HEK293 (cell line): ENCODE results near the gene ST7.

ENCODE experiments used
- TF ChIP-seq, protein P1 (sequence below): fragments of 450-650 bp; formaldehyde crosslinking; IDR thresholded peaks from 2 replicates; pipeline ENCODE4 v1.5.1; 2016; ENCODE audit warnings: missing biosample characterization, missing genetic modification characterization
- TF ChIP-seq, protein P2 (sequence below): fragments of 450-650 bp; formaldehyde crosslinking; conservative IDR thresholded peaks from 2 replicates; pipeline ENCODE4 v1.5.1; 2016; ENCODE audit warnings: low read depth, missing biosample characterization, missing genetic modification characterization
- TF ChIP-seq, protein P3 (sequence below): fragments of 450-650 bp; formaldehyde crosslinking; IDR thresholded peaks from 2 replicates; pipeline ENCODE4 v1.5.1; 2016; ENCODE audit warnings: missing biosample characterization, missing genetic modification characterization
- TF ChIP-seq, protein P4 (sequence below): fragments of 450-650 bp; formaldehyde crosslinking; IDR thresholded peaks from 2 replicates; pipeline ENCODE4 v1.5.1; 2016; ENCODE audit warnings: missing biosample characterization, missing genetic modification characterization, low read depth

DNA sequence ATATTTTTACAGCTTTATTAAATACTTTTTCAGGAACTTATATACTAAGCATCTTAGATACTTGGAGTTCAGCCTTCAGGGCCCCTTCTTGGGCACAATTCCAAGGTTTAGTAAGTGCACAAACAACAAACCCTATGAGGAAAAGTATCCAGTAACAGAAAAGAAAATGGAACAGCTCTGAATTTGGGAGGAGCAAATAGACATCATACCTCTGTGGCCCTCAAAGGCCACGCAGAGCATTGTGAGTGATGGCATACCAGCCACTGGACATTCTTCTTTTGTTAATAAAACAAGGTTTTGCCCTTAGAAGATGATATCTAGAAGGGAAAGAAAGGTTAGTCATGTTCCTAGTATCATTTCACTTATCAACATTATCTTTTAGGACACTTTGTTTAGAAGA, 46.0 kb downstream of the ST7 start:
- TF ChIP-seq, protein P1, sequence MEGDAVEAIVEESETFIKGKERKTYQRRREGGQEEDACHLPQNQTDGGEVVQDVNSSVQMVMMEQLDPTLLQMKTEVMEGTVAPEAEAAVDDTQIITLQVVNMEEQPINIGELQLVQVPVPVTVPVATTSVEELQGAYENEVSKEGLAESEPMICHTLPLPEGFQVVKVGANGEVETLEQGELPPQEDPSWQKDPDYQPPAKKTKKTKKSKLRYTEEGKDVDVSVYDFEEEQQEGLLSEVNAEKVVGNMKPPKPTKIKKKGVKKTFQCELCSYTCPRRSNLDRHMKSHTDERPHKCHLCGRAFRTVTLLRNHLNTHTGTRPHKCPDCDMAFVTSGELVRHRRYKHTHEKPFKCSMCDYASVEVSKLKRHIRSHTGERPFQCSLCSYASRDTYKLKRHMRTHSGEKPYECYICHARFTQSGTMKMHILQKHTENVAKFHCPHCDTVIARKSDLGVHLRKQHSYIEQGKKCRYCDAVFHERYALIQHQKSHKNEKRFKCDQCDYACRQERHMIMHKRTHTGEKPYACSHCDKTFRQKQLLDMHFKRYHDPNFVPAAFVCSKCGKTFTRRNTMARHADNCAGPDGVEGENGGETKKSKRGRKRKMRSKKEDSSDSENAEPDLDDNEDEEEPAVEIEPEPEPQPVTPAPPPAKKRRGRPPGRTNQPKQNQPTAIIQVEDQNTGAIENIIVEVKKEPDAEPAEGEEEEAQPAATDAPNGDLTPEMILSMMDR (tag by site-specific recombination), result no peak
- TF ChIP-seq, protein P2, sequence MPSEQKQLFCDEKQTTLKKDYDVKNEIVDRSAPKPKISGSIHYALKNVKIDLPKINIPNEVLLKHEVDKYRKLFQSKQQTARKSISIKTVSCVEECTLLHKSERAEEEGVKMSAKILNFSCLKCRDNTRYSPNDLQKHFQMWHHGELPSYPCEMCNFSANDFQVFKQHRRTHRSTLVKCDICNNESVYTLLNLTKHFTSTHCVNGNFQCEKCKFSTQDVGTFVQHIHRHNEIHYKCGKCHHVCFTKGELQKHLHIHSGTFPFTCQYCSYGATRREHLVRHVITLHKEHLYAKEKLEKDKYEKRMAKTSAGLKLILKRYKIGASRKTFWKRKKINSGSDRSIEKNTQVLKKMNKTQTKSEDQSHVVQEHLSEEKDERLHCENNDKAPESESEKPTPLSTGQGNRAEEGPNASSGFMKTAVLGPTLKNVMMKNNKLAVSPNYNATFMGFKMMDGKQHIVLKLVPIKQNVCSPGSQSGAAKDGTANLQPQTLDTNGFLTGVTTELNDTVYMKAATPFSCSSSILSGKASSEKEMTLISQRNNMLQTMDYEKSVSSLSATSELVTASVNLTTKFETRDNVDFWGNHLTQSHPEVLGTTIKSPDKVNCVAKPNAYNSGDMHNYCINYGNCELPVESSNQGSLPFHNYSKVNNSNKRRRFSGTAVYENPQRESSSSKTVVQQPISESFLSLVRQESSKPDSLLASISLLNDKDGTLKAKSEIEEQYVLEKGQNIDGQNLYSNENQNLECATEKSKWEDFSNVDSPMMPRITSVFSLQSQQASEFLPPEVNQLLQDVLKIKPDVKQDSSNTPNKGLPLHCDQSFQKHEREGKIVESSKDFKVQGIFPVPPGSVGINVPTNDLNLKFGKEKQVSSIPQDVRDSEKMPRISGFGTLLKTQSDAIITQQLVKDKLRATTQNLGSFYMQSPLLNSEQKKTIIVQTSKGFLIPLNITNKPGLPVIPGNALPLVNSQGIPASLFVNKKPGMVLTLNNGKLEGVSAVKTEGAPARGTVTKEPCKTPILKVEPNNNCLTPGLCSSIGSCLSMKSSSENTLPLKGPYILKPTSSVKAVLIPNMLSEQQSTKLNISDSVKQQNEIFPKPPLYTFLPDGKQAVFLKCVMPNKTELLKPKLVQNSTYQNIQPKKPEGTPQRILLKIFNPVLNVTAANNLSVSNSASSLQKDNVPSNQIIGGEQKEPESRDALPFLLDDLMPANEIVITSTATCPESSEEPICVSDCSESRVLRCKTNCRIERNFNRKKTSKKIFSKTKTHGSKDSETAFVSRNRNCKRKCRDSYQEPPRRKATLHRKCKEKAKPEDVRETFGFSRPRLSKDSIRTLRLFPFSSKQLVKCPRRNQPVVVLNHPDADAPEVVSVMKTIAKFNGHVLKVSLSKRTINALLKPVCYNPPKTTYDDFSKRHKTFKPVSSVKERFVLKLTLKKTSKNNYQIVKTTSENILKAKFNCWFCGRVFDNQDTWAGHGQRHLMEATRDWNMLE (tag by site-specific recombination), result no peak
- TF ChIP-seq, protein P3, sequence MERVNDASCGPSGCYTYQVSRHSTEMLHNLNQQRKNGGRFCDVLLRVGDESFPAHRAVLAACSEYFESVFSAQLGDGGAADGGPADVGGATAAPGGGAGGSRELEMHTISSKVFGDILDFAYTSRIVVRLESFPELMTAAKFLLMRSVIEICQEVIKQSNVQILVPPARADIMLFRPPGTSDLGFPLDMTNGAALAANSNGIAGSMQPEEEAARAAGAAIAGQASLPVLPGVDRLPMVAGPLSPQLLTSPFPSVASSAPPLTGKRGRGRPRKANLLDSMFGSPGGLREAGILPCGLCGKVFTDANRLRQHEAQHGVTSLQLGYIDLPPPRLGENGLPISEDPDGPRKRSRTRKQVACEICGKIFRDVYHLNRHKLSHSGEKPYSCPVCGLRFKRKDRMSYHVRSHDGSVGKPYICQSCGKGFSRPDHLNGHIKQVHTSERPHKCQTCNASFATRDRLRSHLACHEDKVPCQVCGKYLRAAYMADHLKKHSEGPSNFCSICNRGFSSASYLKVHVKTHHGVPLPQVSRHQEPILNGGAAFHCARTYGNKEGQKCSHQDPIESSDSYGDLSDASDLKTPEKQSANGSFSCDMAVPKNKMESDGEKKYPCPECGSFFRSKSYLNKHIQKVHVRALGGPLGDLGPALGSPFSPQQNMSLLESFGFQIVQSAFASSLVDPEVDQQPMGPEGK, result no peak
- TF ChIP-seq, protein P4, sequence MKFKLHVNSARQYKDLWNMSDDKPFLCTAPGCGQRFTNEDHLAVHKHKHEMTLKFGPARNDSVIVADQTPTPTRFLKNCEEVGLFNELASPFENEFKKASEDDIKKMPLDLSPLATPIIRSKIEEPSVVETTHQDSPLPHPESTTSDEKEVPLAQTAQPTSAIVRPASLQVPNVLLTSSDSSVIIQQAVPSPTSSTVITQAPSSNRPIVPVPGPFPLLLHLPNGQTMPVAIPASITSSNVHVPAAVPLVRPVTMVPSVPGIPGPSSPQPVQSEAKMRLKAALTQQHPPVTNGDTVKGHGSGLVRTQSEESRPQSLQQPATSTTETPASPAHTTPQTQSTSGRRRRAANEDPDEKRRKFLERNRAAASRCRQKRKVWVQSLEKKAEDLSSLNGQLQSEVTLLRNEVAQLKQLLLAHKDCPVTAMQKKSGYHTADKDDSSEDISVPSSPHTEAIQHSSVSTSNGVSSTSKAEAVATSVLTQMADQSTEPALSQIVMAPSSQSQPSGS (tag by site-specific recombination), result no peak
